GM19438 (cell line): ENCODE measurements around the gene ATP1A4.
"Not testable (repeated sequence)": the region's sequence is repeated elsewhere in the genome, so short reads cannot be mapped to it uniquely, and the experiment has no call there.

Source experiments
- ATAC-seq: cut with Tn5 transposase; IDR thresholded peaks from one replicate; pipeline ENCODE4 v1.9.1; 2021; ENCODE audit warnings: low read depth; ENCODE audit not compliant: unreplicated experiment

The ATP1A4 gene

DNA sequence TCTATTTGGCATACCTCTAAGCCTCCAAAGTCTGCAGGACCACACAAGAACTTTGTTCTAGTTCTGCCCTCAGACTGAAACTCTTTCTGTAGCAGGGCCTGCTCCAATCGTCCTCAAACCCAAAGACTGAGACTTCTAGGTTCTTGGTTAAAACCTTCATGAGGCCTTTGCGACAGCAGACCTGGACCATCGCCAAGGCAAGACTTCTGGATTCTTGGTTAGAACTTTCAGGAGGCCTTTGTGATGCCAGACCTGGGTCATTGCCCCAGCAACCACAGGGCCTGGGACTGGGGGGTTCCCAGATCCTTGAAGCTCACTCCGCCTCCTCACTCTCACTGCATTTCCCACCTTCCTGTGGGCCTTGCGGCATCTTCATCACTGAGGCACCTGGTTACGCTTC, at the start of gene ATP1A4:
Gene ATP1A4 (plus strand): TSS at position 301 of the 400 bp plus-strand sequence. CDS start 438 bp downstream, outside the sequence.
- ATAC-seq = no peak

DNA sequence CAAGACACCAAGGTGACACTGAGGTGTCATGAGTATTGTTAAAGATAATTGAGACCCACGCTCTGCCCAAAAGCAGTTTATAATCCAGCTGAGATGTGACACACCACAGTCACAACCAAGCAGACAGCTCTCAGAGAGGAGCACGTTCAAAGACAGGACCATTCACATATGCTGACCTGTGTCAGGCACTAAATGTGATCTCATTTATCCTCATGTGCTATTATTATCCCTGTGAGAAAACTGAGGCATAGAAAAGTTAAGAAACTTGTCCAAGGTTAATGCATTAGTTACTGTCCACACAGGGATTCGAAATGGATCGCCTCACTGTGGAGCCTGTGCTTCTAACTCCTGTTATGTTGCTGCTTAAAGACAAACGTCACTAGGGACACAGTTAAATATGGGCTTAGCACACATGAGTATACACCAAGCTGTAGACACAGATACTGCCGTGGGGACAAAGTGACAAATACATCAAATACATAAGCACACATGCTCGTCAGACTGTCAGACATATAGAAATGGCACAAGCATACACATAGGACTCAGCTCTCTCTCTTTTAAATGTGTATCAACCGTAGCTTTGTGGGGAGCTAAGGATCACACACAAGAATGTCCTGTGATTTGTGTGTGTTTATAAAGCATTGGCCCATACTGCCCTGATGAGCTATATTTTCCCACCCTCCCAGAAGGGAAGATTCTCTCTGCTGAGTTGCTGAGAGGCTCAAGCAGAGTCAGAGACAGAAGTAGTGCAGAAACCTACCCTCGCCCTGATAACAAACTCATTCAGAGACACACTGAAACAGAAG, 49.5 kb upstream of the ATP1A4 start:
- no peak for ATAC-seq

DNA sequence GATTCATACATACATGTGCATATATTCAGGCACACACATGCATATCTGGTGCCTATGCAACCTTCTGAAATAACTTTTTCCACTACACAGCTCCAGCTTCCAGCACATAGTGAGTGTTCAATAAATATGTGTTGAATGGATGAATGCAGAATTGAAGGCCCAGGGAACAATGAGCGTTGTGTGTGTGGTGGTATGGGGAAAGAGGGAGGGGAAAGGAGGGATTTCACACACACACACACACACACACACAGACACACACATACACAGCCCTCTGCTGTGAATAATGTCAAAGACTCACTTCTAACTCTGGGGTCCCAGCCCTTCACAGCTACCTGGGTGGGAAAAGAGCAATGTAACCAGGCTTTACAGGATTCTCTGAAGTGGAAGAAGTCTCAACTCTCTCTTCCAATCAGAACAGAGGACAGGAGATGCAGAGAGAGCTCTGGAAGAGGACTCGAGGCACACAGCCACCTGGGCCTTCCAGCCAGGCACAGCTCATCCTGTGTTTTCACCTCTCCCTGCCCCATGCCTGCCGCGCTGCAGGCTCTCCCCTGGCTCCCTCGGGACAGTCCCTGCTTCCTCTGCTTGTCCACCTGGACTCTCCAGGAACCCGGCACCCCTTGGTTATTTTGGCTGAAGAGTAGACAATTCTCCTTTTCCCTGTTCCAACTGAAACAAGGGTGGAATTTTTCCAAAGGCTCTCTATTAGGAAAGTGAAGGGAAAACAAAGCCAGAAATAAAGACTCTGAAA, 47.6 kb upstream of the ATP1A4 start:
- no peak for ATAC-seq

DNA sequence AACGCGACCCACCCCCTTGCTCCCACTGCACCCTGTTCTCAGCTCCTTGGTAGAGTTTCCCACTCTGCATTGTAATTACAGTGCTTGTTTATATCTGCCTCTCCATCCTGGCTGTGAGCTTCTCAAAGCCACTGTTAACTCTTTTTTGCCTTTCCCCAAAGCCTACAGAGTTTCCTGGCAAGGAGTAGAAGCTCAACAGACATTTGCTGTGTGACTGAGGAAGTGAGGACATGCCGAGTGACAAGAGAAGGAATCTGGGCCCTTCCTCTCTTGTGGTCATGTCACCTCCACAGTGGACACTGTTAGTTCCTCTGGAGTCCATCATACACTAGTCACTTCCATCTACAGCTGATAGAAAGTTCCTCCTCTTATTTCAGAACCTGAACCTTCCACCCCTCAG, 46.9 kb upstream of the ATP1A4 start:
- ATAC-seq = no peak

DNA sequence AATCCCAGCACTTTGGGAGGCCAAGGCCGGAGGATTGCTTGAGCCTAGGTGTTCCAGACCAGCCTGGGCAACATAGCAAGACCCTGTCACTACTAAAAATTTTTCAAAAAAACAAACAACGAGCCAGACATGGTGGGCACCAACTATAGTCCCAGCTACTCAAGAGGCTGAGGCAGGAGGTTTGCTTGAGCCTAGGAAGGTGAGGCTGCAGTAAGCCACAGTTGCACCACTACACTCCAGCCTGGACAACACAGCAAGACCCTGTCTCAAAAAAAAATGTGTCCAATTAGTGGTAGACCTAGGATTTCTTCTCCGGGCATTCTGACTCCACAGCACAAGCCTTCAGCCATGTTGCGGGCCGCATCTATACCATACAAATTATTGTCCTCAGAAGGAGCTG, 46.2 kb upstream of the ATP1A4 start:
- no peak for ATAC-seq

DNA sequence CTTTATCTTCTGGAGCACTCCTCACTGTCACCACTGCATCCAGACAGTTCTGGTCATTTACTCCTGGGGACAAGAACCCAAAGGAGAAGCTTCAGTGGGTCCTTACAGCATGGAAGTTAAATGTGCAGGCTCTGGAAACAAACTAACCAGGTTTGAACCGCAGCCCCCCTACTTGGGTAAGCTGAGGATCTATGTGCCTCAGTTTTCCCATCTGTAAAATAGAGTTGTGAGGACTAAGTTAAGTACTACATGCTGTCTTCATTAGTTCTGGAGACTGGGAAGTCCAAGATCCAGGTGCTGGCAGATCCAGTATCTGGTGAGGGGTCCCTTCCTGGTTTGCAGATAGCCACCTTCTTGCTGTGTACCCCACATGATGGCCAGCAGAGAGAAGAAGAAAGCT, 43.9 kb upstream of the ATP1A4 start:
- ATAC-seq = no peak

DNA sequence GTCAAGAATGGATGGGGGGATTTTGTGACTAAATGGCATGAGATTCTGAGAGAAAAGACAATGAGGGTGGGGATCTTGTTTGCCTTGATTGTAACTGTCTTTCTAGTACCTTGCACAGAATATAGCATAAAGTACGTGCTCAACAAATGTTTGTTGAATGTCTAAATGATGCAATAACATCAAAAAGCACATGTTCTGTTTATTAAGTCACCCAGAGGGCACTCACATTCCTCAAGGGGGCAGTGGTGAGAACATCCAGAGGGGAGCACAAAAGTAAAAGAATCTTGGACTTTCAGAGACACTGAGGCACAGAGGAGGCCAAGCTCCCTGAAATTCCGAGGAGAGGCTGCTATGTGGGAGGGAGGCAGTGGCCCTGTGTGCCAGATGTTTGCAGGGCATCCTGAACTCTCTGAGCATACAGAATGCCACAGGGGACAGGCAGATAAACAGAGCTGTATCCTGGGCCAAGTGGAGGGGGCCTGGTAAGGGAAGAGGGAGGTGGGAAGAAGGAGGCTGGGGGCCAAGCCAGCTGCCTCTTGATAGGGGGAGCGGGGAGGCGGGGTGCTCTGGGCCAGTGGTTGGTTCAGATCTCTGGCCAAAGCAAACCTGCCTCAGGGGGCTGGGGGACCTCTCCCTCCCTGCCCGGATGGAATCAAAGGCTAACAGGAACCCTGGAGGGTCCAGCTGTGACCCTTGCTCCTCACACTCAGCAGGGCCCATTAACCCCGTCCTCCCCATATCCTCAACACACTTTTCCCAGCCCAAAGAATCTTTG, 42.3 kb upstream of the ATP1A4 start:
- ATAC-seq = no peak

DNA sequence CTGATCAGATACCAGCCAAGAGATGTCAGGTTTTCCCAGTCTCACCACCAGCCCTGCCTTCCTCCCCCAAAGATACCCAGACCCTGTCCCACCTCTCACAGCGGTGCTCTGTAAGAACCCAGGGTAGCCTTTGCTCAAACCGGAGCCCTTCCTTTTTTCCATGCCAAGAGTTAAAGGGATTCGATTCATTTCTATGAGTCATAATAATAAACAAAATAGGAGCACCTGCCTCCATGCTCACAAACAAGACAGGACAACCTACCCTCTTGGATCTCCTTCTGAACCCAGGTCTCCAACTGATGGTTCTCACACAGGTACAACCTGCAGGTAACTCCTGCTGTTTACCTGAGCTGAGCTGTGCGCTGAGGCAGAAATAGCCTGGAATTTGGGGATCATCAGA, 41.7 kb upstream of the ATP1A4 start:
- ATAC-seq = no peak

DNA sequence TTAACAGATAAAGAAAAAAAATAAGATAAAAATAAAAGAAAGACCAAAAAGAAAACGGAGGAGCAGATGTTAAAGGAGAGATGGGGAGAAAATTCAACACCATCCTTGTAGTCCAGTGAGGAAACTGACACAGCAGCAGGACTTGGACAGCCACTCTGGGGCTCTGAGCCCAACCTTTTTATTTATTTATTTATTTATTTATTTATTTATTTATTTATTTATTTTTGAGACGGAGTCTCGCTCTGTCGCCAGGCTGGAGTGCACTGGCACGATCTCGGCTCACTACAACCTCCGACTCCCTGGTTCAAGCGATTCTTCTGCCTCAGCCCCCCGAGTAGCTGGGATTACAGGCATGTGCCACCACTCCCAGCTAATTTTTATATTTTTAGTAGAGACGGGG, 39.9 kb upstream of the ATP1A4 start:
- ATAC-seq = not testable (repeated sequence)

DNA sequence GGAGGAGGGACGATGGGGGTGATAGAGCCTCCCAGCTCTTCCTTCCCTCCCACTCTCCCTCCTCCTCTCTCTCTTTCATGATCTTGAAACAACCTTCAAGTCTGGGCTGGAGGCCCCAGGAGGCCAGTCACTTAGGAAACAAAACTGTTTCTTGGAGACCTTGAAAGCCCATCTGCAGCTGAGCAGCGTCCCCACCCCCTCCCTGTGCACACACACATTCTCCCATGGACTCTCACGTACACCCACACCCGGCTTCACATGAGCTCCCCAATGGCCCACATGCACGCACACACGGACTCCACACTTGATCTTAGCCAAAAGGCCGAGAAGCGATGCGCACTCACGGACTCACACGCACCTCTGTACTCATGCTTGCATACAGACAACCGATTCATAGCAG, 39.0 kb upstream of the ATP1A4 start:
- ATAC-seq = no peak

DNA sequence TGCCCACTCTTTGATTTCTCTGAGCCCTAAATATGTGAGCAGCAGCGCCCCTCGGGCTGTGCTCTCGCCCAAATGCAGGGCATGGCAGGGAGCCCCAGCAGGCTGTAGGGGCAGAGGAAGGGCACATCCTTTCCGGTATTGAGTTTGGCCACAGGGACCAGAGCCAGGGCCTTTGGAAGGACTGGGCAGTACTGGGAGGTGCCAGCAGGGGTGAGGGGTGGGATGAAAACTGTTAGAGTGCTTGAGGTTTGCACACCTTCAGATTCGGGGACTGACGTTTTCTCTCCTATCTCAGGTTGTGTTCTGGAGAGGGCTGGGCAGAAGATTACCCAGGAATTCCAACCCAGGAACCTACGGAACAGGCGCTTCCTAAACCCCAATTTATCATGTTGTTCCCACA, 38.0 kb upstream of the ATP1A4 start:
- no peak for ATAC-seq

DNA sequence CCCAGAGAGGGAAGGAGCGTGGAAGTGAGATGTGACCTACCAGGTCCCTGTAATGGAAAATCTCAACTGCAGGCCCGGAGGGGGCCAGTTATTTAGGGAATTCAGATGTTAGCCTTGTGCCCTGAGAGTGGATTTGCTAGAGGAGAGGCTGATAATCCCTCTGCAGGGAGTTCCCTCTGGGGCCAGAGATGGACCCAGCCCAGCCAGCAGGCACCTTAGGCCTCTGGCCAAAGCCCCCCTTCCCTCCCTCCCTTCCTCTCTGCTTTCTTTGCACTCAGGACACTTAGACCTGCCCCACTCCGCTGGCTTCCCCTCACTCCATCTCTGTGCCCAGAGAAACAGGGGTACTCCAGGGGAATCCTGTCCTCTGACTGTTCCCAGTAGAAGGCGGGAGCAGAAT, 37.3 kb upstream of the ATP1A4 start:
- no peak for ATAC-seq

DNA sequence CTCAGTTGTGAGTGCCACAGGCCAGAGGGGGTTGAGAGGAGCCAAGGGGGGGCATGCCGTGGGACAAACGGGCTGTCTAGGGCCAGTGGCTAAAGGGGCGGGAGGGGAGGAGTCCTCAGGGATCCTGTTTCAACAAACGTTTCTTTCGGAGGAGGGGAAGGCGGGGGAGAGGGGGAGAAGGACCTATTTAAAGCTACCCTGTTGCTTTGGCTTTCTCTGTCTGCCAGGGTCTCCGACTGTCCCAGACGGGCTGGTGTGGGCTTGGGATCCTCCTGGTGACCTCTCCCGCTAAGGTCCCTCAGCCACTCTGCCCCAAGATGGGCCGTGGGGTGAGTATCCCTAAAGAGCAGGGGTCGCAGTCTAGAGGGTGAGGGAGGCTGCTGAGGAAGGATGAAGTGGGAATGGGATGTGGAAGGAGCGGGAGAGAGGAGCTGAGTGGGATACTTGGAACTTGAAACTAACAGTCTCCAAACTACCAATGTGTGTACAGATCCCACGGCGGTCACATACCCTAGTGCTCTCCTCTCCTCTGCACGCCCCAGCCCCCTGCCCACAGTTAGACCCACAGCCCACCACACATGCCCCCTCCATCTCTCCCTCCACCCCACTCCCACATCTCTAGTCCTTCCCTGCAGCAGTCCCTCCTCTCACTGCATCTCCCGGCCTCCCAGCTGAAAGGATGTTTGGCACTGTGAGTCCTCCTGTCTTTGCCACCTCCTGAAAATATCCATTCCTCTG, 35.7 kb upstream of the ATP1A4 start, which contains the start of gene ATP1A2:
Gene ATP1A2 (plus strand): TSS at position 215 of the 738 bp plus-strand sequence. CDS start 103 bp downstream, at position 318.
- no peak for ATAC-seq

DNA sequence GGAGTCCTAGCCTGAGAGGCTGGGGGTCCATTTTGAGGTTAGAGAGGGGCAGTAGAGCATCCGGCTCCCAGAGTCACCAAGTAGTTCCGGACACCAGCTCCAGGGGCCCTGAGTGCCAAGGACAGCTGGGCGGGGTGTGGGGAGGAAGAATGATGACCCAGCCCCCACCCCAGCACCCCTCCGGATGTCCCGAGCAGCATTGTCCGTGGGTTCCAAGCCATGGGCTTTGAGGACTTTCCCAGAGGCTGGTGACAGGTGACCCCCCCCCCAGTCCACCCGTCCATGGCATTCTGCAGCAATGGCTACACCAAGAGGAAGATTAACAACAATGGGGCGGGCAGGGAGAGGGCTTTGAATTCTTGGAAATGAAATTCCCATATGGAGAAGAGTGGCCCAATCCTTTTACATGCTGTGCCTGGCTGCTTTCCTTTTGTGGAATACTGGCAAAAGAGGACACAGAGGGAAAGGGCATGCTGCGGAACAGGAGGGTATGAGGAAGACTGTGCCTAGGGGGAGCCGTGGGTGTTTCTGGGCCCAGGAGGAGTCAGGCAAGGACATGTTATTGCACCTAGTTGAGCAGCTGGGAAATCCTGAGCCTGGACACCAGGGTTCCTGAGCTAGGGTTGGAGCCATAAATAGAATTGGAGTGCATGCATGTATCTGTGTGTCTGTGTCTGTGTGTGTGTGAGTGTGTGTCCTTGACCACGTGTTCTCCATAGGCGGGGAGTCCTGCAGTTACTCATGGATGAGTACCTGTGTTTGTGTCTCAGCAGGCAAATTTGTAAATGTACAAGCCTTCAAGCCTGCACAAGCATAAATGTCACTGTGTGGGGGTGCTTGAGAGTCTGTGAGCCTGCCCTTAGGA, 34.9 kb upstream of the ATP1A4 start:
- no peak for ATAC-seq

DNA sequence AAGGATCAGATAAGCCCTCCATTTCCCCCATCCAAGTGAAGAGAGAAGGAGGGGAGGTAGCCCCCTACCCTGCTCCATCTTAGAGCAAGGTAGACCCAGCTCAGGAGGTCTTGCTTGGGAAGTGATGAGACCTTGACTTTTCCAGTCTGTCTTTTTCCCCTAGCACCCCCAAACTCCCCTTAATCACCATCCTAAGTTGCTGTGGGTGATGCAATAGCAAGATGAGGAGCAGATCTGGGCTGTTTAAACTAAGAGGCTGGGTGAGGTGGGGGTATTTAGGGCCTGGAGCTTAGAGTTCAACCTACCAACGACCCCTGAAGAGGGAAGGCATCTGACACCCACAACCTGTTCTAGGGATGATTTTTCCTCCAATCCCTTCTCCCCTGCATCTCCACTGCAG, 34.1 kb upstream of the ATP1A4 start:
- ATAC-seq = no peak

DNA sequence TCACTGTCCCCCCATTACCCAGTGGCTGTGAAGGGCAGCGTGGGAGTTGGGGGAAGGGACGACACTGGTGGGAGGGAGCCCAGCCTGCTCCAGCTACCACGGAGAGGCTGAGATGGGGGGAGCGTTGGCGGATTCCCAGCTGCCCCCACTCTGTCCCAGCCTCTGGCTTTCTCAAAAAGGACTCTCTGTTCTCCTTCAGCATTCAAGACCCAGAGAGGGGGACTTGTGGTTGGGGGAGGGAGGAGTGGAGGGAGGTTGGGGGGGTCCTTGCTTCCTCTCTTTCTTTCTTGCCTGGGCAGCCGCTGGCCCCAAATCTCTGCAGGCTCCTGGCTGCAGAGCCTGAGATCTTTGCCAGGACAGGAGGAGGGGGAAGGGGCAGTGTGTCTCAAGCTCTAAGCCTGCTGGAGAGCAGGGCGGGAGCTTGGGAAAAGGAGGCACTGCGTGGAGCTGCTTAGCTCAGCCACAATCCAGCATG, 33.7 kb upstream of the ATP1A4 start:
- ATAC-seq = no peak

DNA sequence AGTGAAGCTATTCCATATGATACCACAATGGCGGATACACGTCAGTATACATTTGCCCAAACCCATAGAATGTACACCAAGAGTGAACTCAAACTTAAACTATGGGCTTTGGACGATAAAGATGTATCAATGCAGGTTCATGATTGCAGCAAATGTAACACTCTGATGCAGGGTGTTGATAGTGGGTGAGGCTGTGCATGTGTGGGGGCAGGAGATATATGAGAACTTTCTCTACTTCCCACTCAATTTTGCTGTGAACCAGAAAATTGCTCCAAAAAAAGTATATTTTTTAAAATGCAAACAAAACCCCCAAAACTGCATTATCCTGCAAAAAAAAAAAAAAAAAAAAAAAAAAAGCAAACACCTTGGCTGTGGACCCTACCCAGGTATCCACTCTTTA, 32.5 kb upstream of the ATP1A4 start:
- no peak for ATAC-seq

DNA sequence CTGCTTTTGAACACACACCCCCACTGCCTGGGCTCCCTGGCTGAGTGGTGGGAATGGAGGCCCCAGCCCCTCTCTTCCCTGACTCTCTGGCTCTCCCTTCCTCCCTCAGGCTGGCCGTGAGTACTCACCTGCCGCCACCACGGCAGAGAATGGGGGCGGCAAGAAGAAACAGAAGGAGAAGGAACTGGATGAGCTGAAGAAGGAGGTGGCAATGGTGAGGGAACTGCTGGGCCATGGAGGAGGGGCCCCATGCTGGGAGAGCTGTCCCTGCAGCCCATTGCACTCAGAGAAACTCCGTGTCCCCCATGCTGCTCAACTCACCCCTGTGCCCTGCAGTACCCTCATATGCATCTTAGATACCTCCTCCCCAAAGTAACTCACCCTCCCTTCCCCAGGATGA, 30.6 kb upstream of the ATP1A4 start:
- no peak for ATAC-seq

DNA sequence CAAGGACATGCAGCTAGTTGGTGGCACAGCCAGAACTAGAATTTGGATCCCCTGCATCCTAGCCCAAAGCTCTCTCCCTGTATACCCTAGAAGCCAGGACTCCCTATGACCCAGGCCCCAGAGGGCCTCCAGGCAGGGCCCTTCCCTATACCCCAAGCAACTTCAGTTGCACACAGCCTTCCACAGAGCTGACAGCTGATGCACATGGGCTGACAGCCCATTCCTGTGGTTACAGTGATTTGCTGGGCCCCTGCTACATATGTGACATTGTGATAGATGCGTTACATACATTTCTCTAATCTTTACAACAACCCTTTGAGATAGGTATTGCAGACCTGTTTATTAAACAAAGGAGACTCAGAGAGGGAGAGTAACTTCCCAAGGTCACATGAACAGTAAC, 30.0 kb upstream of the ATP1A4 start:
- no peak for ATAC-seq
